ENCODE data around the gene SLC25A2. TPM values are rescaled to one million over a fixed set of nuclear protein-coding genes. Genes with fewer than 3 reads are reported as not detected.
A peak's percentile ranks its signal among the peaks of the same experiment; 100 is the strongest.
"Not testable (repeated sequence)": the region's sequence is repeated elsewhere in the genome, so short reads cannot be mapped to it uniquely, and the experiment has no call there.

The SLC25A2 gene
- total RNA-seq (under 1 TPM in 1 of 2 donors, not detected in 1; 0.39 TPM), polyA plus RNA-seq (ENCODE audit: insufficient read length in 2 of 2) (under 1 TPM in 1 of 2 donors, not detected in 1; 0.15 TPM)
- long read RNA-seq, donor 1, result 0 reads
- long read RNA-seq, donor 2, result 0 reads
- long read RNA-seq, donor 3, result 0 reads
- long read RNA-seq, donor 4, result 0 reads

DNA sequence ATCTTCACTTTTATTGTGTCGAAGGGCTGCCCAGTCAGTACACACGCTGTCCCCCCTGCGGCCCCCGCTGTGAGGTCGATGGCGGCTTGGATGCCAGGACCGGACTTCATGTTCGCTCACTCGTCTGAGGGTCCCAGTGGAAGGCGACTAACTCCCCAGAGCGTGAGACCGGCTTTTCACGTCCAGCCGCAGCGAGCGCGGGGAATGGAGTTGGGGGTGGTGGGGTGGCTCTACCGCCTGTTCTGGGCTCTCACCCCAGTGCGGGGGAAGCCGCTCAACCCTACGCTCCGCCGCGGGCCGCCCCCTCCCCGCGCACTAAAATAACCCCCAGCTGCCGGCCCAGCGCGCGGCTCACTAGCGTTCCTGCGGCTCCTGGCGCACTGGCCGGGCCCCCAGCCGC, at the start of gene SLC25A2:
Gene SLC25A2 (minus strand): TSS at position 294 of the 400 bp plus-strand sequence. CDS start 184 bp downstream, at position 110.
- no peak for DNase-seq (ENCODE audit: low read depth in 4 of 6, low spot score in 6 of 6)
- H3K4me1 ChIP-seq (ENCODE audit: control insufficient read depth, insufficient read depth, low read length), result no peaks in the 10 kb centered on the region
- H3K27me3 ChIP-seq (ENCODE audit: control insufficient read depth, insufficient read depth, low read length), result no peaks in the 10 kb centered on the region
- H3K27ac ChIP-seq (ENCODE audit: low read depth, low read length), result no peak within 1 kb of the TSS
- H3K36me3 ChIP-seq (ENCODE audit: control insufficient read depth, insufficient read depth, low read length), result no peaks in the 10 kb centered on the region
- WGBS (ENCODE audit: insufficient coverage), result 29% methylated on average over 36 of the region's 36 CpGs
- H3K4me3 ChIP-seq (ENCODE audit: low read depth, low read length), result no peak within 1 kb of the TSS
- peaks cover 39% of the 10 kb centered on the region for H3K9me3 ChIP-seq (ENCODE audit: control insufficient read depth, insufficient read depth, low read length)

DNA sequence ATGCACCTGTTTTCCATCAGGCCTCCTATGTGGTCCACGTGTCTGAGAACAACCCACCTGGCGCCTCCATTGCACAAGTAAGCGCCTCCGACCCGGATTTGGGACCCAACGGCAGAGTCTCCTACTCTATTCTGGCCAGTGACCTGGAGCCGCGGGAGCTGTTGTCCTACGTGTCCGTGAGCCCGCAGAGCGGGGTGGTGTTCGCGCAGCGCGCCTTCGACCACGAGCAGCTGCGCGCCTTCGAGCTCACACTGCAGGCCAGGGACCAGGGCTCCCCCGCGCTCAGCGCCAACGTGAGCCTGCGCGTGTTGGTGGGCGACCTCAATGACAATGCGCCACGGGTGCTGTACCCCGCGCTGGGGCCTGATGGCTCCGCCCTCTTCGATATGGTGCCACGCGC, 47.7 kb upstream of the SLC25A2 start:
- 25% methylated on average over 24 of the region's 36 CpGs for WGBS (ENCODE audit: insufficient coverage)
- DNase-seq (ENCODE audit: low read depth in 4 of 6, low spot score in 6 of 6), result no peak
- H3K36me3 ChIP-seq (ENCODE audit: control insufficient read depth, insufficient read depth, low read length), result peaks cover 8% of the 10 kb centered on the region
- H3K27ac ChIP-seq (ENCODE audit: low read depth, low read length), result no peak overlapping the region
- H3K27me3 ChIP-seq (ENCODE audit: control insufficient read depth, insufficient read depth, low read length), result no peaks in the 10 kb centered on the region
- no peaks in the 10 kb centered on the region for H3K4me1 ChIP-seq (ENCODE audit: control insufficient read depth, insufficient read depth, low read length)
- H3K9me3 ChIP-seq (ENCODE audit: control insufficient read depth, insufficient read depth, low read length), result peaks cover 33% of the 10 kb centered on the region
- H3K4me3 ChIP-seq (ENCODE audit: low read depth, low read length), result no peak overlapping the region

DNA sequence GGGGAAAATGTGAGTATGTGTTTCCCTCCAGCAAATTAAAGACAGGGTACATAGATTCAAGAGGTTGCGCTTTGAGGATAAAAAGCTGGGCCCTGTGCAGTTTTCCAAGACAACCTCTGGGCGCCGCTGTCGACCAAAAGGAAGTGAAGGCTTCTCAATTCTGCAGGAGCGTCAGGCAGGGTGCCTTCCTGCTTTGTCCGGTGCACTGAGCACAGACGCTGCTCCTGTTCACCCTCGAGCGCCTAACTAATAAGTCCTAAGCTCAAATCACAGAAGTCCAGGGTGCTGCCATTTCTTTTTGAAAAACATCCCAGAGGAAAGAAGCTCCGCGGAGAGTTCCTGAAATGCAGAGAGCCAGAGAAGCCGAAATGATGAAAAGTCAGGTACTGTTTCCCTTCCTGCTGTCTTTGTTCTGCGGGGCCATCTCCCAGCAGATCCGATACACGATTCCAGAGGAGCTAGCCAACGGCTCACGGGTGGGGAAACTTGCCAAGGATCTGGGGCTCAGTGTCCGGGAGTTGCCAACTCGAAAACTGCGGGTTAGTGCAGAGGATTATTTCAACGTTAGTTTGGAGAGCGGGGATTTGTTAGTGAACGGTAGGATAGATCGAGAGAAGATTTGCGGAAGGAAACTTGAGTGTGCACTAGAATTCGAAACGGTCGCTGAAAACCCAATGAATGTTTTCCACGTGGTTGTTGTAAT, 46.2 kb upstream of the SLC25A2 start, which contains the start of gene PCDHGB1:
Gene PCDHGB1 (plus strand): TSS at position 183 of the 703 bp plus-strand sequence. CDS start 162 bp downstream, at position 345.
- WGBS (ENCODE audit: insufficient coverage), result 19% methylated on average over 29 of the region's 29 CpGs

DNA sequence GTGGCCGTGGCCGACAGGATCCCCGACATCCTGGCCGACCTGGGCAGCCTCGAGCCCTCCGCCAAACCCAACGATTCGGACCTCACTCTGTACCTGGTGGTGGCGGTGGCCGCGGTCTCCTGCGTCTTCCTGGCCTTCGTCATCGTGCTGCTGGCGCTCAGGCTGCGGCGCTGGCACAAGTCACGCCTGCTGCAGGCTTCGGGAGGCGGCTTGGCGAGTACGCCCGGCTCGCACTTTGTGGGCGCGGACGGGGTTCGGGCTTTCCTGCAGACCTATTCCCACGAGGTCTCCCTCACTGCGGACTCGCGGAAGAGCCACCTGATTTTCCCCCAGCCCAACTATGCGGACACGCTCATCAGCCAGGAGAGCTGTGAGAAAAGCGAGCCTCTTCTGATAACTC, 42.2 kb upstream of the SLC25A2 start:
- not testable (repeated sequence) for H3K36me3 ChIP-seq (ENCODE audit: control insufficient read depth, insufficient read depth, low read length); H3K4me3 ChIP-seq (ENCODE audit: low read depth, low read length); H3K27ac ChIP-seq (ENCODE audit: low read depth, low read length); DNase-seq (ENCODE audit: low read depth in 4 of 6, low spot score in 6 of 6); H3K27me3 ChIP-seq (ENCODE audit: control insufficient read depth, insufficient read depth, low read length); H3K4me1 ChIP-seq (ENCODE audit: control insufficient read depth, insufficient read depth, low read length)
- peaks cover 44% of the 10 kb centered on the region for H3K9me3 ChIP-seq (ENCODE audit: control insufficient read depth, insufficient read depth, low read length)
- WGBS (ENCODE audit: insufficient coverage), result 31% methylated on average over 16 of the region's 35 CpGs

More for the DNA sequence above, 46.2 kb upstream of the SLC25A2 start, which contains the start of gene PCDHGB1:
- Histone ChIP-seq H3K4me1 (ENCODE audit: control insufficient read depth, insufficient read depth, low read length) (no peaks in the 10 kb centered on the region), H3K27ac (ENCODE audit: low read depth, low read length) (no peak within 1 kb of the TSS), H3K9me3 (ENCODE audit: control insufficient read depth, insufficient read depth, low read length) (peaks cover 37% of the 10 kb centered on the region), H3K4me3 (ENCODE audit: low read depth, low read length) (no peak within 1 kb of the TSS), H3K27me3 (ENCODE audit: control insufficient read depth, insufficient read depth, low read length) (no peaks in the 10 kb centered on the region), H3K36me3 (ENCODE audit: control insufficient read depth, insufficient read depth, low read length) (peaks cover 6% of the 10 kb centered on the region)
- DNase-seq (ENCODE audit: low read depth in 4 of 6, low spot score in 6 of 6), result peak in 1 of 6 donors; percentile 42

DNA sequence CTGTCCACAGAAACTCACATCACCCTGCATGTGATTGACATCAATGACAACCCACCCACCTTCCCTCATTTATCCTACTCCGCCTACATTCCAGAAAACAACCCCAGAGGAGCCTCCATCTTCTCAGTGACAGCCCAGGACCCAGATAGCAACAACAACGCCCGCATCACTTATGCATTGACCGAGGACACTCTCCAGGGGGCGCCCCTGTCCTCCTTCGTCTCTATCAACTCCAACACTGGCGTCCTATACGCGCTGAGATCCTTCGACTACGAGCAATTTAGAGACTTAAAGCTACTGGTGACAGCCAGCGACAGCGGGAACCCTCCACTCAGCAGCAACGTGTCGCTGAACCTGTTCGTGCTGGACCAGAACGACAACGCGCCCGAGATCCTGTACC, 41.5 kb upstream of the SLC25A2 start:
- no peak overlapping the region for H3K4me3 ChIP-seq (ENCODE audit: low read depth, low read length)
- H3K4me1 ChIP-seq (ENCODE audit: control insufficient read depth, insufficient read depth, low read length), result peaks cover 4% of the 10 kb centered on the region
- no peaks in the 10 kb centered on the region for H3K27me3 ChIP-seq (ENCODE audit: control insufficient read depth, insufficient read depth, low read length)
- no peak overlapping the region for H3K27ac ChIP-seq (ENCODE audit: low read depth, low read length)
- 16% methylated on average over 17 of the region's 20 CpGs for WGBS (ENCODE audit: insufficient coverage)
- peaks cover 2% of the 10 kb centered on the region for H3K36me3 ChIP-seq (ENCODE audit: control insufficient read depth, insufficient read depth, low read length)
- no peak for DNase-seq (ENCODE audit: low read depth in 4 of 6, low spot score in 6 of 6)
- H3K9me3 ChIP-seq (ENCODE audit: control insufficient read depth, insufficient read depth, low read length), result peaks cover 39% of the 10 kb centered on the region

DNA sequence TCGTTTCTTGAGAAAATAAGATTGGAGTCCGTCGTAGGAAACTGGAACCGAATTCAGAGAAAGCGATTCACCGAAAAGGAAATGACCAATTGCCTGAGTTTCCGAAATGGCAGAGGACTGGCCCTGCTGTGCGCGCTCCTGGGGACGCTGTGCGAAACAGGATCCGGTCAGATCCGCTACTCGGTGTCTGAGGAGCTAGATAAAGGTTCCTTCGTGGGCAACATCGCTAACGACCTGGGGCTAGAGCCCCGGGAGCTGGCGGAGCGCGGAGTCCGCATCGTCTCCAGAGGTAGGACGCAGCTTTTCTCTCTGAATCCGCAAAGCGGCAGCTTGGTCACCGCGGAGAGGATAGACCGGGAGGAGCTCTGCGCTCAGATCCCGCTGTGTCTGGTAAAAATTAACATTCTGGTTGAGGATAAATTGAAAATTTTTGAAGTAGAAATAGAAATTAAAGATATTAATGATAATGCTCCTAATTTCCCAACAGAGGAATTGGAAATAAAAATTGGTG, 40.2 kb upstream of the SLC25A2 start:
- 16% methylated on average over 31 of the region's 31 CpGs for WGBS (ENCODE audit: insufficient coverage)

DNA sequence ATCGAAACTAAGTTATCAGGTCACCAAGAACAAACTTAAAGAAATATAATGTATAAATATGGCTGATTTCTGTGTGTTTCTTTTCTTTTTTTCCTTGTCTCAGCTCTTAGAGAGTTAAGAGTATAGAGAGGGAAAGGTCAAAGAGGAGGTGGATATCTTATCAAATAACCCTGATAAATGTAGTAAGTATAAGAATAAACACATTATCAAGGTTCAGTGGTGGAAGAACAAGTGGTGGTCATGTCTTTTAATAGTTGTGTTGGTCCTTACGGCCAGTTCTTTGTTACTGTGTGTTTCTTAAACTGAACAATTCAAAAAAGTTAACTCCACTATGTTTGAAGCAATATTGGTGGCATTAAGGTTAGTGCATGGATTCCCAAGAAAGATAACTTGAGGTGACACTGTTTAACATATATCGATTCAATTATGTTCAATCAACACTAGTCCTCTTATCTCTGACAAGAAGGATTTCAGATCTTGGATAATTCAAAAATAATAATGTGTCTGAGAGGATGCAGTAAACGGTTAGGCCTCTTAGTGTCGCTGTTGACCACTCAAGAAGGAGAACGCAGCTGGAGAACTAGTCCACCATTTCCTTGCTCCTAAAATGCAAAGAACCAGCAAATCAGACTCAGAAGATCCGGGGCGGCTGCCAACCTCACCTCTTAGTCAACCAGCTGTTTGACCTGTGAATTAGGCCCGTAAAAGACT, 39.5 kb upstream of the SLC25A2 start, which contains the start of gene PCDHGA3:
Gene PCDHGA3 (plus strand): TSS at position 588 of the 711 bp plus-strand sequence. CDS start 205 bp downstream, outside the sequence.
- Histone ChIP-seq H3K27me3 (ENCODE audit: control insufficient read depth, insufficient read depth, low read length) (no peaks in the 10 kb centered on the region), H3K9me3 (ENCODE audit: control insufficient read depth, insufficient read depth, low read length) (peaks cover 45% of the 10 kb centered on the region), H3K27ac (ENCODE audit: low read depth, low read length) (no peak within 1 kb of the TSS), H3K36me3 (ENCODE audit: control insufficient read depth, insufficient read depth, low read length) (no peaks in the 10 kb centered on the region), H3K4me1 (ENCODE audit: control insufficient read depth, insufficient read depth, low read length) (peaks cover 13% of the 10 kb centered on the region), H3K4me3 (ENCODE audit: low read depth, low read length) (no peak within 1 kb of the TSS)
- 0% methylated on average over 4 of the region's 9 CpGs for WGBS (ENCODE audit: insufficient coverage)
- peak in 2 of 6 donors; percentile 42 to 51 for DNase-seq (ENCODE audit: low read depth in 4 of 6, low spot score in 6 of 6)

More for the DNA sequence above, 40.2 kb upstream of the SLC25A2 start:
- Histone ChIP-seq H3K36me3 (ENCODE audit: control insufficient read depth, insufficient read depth, low read length) (no peaks in the 10 kb centered on the region), H3K27me3 (ENCODE audit: control insufficient read depth, insufficient read depth, low read length) (no peaks in the 10 kb centered on the region), H3K4me1 (ENCODE audit: control insufficient read depth, insufficient read depth, low read length) (peaks cover 10% of the 10 kb centered on the region), H3K27ac (ENCODE audit: low read depth, low read length) (no peak overlapping the region), H3K9me3 (ENCODE audit: control insufficient read depth, insufficient read depth, low read length) (peaks cover 45% of the 10 kb centered on the region), H3K4me3 (ENCODE audit: low read depth, low read length) (no peak overlapping the region)
- DNase-seq (ENCODE audit: low read depth in 4 of 6, low spot score in 6 of 6), result no peak

DNA sequence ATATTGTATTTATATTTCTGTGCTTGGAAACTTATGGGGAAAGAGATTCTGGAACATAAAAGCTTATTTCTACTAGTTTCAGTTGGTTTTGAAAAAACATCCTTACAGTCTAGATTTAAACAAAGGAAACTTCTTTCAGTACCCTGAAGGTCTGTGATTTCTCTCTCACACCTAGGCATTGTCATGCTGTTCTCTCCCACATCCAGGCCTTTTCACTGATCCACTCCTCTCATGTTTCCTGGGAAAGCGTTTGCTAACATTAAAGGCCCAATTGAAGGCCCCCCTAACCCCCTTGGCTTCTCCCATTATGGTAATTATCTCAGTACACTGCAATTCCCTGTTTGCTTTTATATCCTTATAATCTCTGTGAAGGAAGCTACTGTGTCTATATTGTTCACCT, 38.9 kb upstream of the SLC25A2 start:
- H3K9me3 ChIP-seq (ENCODE audit: control insufficient read depth, insufficient read depth, low read length), result peaks cover 45% of the 10 kb centered on the region
- DNase-seq (ENCODE audit: low read depth in 4 of 6, low spot score in 6 of 6), result no peak
- H3K4me1 ChIP-seq (ENCODE audit: control insufficient read depth, insufficient read depth, low read length), result peaks cover 13% of the 10 kb centered on the region
- no peak overlapping the region for H3K27ac ChIP-seq (ENCODE audit: low read depth, low read length)
- H3K4me3 ChIP-seq (ENCODE audit: low read depth, low read length), result no peak overlapping the region
- WGBS (ENCODE audit: insufficient coverage), result 13% methylated on average over 1 of the region's 1 CpG
- no peaks in the 10 kb centered on the region for H3K36me3 ChIP-seq (ENCODE audit: control insufficient read depth, insufficient read depth, low read length)
- H3K27me3 ChIP-seq (ENCODE audit: control insufficient read depth, insufficient read depth, low read length), result no peaks in the 10 kb centered on the region

DNA sequence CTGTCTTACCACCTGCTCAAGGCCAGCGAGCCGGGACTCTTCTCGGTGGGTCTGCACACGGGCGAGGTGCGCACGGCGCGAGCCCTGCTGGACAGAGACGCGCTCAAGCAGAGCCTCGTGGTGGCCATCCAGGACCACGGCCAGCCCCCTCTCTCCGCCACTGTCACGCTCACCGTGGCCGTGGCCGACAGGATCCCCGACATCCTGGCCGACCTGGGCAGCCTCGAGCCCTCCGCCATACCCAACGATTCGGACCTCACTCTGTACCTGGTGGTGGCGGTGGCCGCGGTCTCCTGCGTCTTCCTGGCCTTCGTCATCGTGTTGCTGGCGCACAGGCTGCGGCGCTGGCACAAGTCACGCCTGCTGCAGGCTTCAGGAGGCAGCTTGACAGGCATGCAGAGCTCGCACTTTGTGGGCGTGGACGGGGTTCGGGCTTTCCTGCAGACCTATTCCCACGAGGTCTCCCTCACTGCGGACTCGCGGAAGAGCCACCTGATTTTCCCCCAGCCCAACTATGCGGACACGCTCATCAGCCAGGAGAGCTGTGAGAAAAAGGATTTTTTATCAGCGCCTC, 37.0 kb upstream of the SLC25A2 start:
- not testable (repeated sequence) for H3K4me3 ChIP-seq (ENCODE audit: low read depth, low read length); H3K27me3 ChIP-seq (ENCODE audit: control insufficient read depth, insufficient read depth, low read length); H3K36me3 ChIP-seq (ENCODE audit: control insufficient read depth, insufficient read depth, low read length); H3K27ac ChIP-seq (ENCODE audit: low read depth, low read length); DNase-seq (ENCODE audit: low read depth in 4 of 6, low spot score in 6 of 6)
- Histone ChIP-seq H3K4me1 (ENCODE audit: control insufficient read depth, insufficient read depth, low read length) (peaks cover 13% of the 10 kb centered on the region), H3K9me3 (ENCODE audit: control insufficient read depth, insufficient read depth, low read length) (peaks cover 41% of the 10 kb centered on the region)
- 51% methylated on average over 34 of the region's 45 CpGs for WGBS (ENCODE audit: insufficient coverage)
